HG03378 (cell line): Measurements from ENCODE around the gene ZNF677.
"Not testable (repeated sequence)": the region's sequence is repeated elsewhere in the genome, so short reads cannot be mapped to it uniquely, and the experiment has no call there.

Experiments
- ATAC-seq: cut with Tn5 transposase; IDR thresholded peaks from one replicate; pipeline ENCODE4 v1.9.1; 2021; ENCODE audit warnings: mild to moderate bottlenecking, moderate library complexity; ENCODE audit not compliant: unreplicated experiment

Gene ZNF677

DNA sequence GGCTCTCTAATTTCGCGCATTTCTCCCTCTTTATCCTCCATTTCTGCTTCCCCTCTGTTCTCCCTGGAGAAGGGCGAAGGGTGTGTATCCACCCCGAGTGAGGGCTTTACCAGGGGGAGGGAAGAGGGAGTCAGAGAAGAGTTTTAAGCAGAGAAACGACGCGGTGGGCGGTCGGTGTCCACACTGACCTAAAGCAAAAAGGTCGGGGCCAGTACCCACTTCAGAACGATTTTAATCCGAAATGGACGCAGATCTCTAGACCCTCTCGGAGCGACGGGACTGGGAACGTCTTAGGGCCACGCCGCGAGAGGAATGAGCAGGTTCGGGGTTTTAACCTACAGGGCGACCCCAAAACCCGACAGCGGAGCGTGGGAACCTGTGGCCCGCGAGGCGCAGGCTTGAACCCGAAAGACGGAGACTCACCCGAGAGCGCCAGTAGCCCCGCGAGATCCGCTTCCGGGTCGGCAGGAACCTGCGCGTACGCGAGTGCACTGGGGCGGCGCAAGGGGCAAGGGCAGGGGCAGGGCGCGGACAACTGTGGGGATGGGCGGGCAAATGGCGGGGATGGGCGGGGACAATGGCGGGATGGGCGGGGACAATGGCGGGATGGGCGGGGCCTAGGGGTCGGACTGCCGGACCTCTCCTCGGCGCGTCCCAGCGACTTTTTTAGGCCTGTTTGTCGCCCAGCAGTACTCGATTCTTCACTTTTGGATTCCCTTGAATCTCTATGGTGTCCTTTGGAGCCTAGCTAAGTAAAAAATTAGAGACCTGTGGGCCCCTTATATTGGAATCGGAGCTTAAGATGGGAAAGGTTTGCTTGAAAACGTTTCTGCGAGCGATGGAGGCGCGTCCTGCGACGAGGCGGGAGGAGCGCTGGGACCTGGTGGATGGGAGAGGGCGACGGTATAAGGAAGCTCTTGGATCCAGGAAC is at the start of gene ZNF677:
Gene ZNF677, minus strand, starts transcription at position 463 of the 931 bp plus-strand sequence. CDS start 3,323 bp downstream, outside the sequence.
- no peak for ATAC-seq

DNA sequence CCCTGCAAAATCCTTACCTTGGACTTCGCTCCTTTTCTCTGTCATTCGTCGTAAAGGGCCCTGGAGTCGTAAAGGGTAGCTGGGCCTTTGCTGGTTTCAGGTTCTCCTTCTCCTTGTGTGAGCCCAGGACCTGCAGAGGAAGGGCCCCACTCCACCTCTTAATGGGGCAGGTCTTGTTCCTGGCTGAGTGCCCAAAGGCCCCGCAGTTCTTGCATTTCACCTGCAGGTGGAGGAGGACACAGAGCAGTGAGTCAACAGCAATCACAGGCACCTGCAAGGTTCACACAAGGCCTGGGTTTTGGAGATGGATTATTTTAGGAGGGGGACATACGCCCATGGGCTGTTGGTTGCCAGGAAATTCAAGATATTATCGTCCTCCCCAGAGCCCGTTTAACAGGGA is 46.7 kb upstream of the ZNF677 start:
- not testable (repeated sequence) for ATAC-seq

- no peak for ATAC-seq
Measured at GRCh38 chr19:53294786-53295441, 40.2 kb upstream of the ZNF677 start.

DNA sequence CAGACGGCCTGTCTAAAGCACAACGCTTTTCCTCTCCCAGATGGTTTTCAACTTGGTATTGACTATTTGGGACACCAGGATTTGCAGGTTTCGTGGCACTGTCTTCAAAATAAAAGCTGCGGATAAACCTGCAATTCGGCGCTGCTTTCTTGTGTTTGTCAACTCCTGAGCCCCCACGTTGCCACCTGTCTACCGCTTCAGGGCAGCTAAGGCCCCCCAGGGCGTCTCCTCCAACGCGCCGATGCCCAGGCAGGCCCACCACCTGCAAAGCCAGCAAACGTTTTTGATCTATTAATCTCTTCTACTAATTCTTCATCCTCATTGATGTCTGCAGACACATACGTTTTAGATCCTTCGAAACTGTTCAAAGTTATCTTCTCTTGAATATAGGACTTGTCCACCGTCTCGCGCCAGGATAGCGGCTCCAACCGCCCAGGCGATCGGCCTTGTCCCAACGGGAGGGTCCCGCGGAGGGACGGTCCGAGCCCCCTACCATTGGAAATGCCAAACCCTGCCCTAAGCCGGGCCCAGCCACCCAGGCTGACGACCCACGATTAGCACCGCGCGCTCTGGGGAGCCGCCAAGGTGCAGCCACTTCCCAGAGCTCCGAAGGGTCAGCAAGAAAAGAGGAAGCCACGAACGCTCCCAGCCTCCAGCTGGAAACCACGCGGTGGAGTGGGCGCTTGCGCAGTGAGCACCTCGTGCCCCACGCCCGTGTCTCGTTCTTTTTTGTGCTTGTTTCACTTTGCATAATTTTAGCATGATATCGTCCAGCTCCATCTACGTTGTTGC is 36.3 kb upstream of the ZNF677 start:
- ATAC-seq, result no peak

- no peak for ATAC-seq
Measured at GRCh38 chr19:53285087-53285486, 30.4 kb upstream of the ZNF677 start.

- not testable (repeated sequence) for ATAC-seq
Measured at GRCh38 chr19:53281947-53282346, 27.3 kb upstream of the ZNF677 start.

- no peak for ATAC-seq
Measured at GRCh38 chr19:53275480-53275879, 20.8 kb upstream of the ZNF677 start.

DNA sequence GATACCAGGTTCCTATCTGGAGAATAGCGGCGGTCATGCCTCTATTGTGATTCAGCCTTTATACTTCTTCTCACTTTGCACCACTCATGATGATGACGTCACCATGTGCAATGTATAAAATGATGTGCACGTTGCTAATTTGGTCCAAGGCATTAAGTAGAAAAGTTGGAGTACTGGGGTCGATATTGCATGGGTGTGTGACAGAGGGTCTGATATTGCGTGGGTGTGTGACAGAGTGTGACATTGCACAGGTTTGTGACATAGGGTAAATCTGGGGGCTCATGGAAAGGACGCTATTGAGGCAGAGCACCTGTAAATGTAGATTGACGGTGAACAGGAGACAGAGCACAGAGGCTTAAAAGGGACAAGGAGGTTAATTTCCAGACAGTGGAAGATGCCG is 17.4 kb upstream of the ZNF677 start:
- no peak for ATAC-seq

DNA sequence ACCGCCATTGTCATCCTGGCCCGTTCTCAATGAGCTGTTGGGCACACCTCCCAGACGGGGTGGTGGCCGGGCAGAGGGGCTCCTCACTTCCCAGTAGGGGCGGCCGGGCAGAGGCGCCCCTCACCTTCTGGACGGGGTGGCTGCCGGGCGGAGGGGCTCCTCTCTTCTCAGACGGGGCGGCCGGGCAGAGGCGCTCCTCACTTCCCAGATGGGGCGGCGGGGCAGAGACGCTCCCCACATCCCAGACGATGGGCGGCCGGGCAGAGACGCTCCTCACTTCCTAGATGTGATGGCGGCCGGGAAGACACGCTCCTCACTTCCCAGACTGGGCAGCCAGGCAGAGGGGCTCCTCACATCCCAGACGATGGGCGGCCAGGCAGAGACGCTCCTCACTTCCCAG is 15.2 kb upstream of the ZNF677 start:
- not testable (repeated sequence) for ATAC-seq

DNA sequence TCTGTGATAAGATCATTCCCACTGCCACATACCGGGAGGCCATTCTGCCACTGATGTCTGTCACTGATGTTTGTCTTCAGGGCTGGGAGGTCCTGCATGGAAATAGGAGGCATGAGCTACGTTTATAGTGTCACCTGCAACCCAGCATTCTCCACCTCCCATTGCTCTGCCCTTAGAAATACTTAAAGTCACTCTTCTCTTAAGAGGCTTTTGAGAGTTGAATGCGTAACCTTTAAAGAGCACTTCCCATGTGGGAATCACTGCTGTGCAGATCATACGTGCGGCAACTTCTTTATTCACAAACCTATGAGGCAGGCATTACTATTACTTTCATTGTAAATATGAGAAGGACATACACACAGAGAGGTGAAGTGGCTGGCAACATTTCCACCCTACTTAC is 12.9 kb upstream of the ZNF677 start, which contains the start of gene VN1R4:
Gene VN1R4, minus strand, starts transcription at position 101 of the 400 bp plus-strand sequence. Its CDS starts 58 bp downstream, at position 43.
- ATAC-seq, result not testable (repeated sequence)

GRCh38 chr19:53257715-53258342 is 3.2 kb upstream of the ZNF677 start, which contains the start of gene VN1R2:
VN1R2 (plus strand) TSS chr19:53258292; CDS start chr19:53258376, 84 bp downstream.
- ATAC-seq, result not testable (repeated sequence)

DNA sequence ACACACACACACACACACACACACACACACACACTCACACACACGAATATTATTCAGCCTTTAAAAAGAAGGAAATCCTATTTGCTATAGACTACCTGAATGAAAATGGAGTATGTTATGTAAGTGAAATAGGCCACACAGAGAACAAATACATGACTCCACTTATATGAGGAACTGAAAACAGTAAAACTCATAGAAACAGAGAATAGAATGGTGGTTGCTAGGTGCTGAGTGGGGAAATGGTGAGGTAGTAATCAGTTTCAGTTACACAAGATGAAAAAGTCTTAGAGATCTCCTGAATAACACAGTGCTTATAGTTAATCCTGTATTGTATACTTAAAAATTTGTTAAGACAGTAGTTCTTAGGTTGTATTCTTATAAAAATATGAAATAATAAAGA is 8.2 kb downstream of the ZNF677 start:
- no peak for ATAC-seq

DNA sequence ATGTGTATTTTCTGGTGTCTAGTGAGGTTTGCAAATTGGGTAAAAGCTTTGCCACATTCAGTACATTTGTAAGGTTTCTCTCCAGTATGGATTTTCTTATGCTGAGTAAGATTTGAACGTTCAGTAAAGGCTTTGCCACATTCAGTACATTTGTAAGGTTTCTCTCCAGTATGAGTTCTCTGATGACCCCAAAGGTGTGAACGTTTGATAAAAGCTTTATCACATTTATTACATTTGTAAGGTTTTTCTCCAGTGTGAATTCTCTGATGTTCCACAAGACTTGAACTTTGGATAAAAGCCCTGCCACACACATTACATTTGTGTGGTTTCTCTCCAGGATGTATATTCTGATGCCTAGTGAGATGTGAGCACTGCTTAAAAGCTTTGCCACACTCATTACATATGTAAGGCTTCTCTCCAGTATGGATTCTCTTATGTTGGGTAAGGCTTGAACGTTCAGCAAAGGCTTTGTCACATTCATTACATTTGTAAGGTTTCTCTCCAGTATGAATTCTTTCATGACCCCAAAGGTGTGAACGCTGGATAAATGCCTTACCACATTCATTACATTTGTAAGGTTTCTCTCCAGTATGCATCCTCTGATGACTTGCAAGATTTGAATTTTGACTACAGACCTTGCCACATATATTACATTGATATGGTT is 17.4 kb downstream of the ZNF677 start:
- ATAC-seq, result no peak

GRCh38 chr19:53224606-53225005 is 30.1 kb downstream of the ZNF677 start:
- no peak for ATAC-seq

- ATAC-seq, result not testable (repeated sequence)
Measured at GRCh38 chr19:53222716-53223115, 32.0 kb downstream of the ZNF677 start.

GRCh38 chr19:53212703-53213320 is 41.9 kb downstream of the ZNF677 start:
- ATAC-seq, result no peak

DNA sequence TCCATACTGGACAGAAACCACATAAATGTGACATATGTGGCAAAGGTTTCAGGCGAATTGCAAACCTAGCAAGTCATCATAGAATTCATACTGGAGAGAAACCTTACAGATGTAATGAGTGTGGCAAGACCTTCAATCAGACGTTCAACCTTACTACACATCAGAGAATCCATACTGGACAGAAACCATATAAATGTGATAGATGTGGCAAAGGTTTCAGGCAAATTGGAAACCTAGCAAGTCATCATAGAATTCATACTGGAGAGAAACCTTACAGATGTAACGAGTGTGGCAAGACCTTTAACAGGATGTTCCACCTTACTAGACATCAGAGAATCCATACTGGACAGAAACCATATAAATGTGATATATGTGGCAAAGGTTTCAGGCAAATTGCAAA is 43.1 kb downstream of the ZNF677 start:
- ATAC-seq, result not testable (repeated sequence)

GRCh38 chr19:53196777-53197396 is 57.8 kb downstream of the ZNF677 start:
- ATAC-seq, result no peak
